Activated naive CD8-positive, alpha-beta T cell treated with anti-CD3 and anti-CD28 coated beads, Interleukin-2, amount 50 U/mL, for 24 hours (primary cell): Measurements from ENCODE around the gene DCBLD2.
"Not testable (repeated sequence)": the region's sequence is repeated elsewhere in the genome, so short reads cannot be mapped to it uniquely, and the experiment has no call there.

ENCODE experiments used
- ATAC-seq: fragments of 150-1000 bp; cut with Tn5 transposase; one replicate; pipeline ENCODE4 v1.10.0; 2021
- DNase-seq: peaks from one replicate; pipeline ENCODE4 v3.0.0; 2021
- H3K27ac Mint-ChIP-seq: one replicate; pipeline ENCODE4 v1.8.0; 2021; ENCODE audit warnings: mild to moderate bottlenecking, mixed read lengths
- H3K27me3 Mint-ChIP-seq: one replicate; pipeline ENCODE4 v1.8.0; 2021; ENCODE audit warnings: mixed read lengths
- H3K36me3 Mint-ChIP-seq: one replicate; pipeline ENCODE4 v1.8.0; 2021; ENCODE audit warnings: low read depth, mixed read lengths
- H3K4me1 Mint-ChIP-seq: one replicate; pipeline ENCODE4 v1.8.0; 2021; ENCODE audit warnings: mixed read lengths
- H3K4me3 Mint-ChIP-seq: one replicate; pipeline ENCODE4 v1.8.0; 2021; ENCODE audit warnings: mild to moderate bottlenecking, moderate library complexity, mixed read lengths
- H3K9me3 Mint-ChIP-seq: one replicate; pipeline ENCODE4 v1.8.0; 2021; ENCODE audit warnings: mixed read lengths

The DCBLD2 gene

GRCh38 chr3:98882614-98883333, 18.7 kb downstream of the DCBLD2 start:
- H3K9me3 Mint-ChIP-seq, DNase-seq, H3K4me3 Mint-ChIP-seq, H3K27ac Mint-ChIP-seq, H3K36me3 Mint-ChIP-seq, H3K27me3 Mint-ChIP-seq, H3K4me1 Mint-ChIP-seq, ATAC-seq: not testable (repeated sequence)

- DNase-seq, result no peak
- no peak overlapping the region for H3K27ac Mint-ChIP-seq
- H3K9me3 Mint-ChIP-seq, result no peaks in the 10 kb centered on the region
- no peaks in the 10 kb centered on the region for H3K27me3 Mint-ChIP-seq
- H3K4me3 Mint-ChIP-seq, result no peak overlapping the region
- H3K36me3 Mint-ChIP-seq, result peaks cover 4% of the 10 kb centered on the region
- no peaks in the 10 kb centered on the region for H3K4me1 Mint-ChIP-seq
- ATAC-seq, result no peak
These were observed 24.4 kb downstream of the DCBLD2 start for GRCh38 chr3:98877132-98877531.

GRCh38 chr3:98875535-98875934, 26.0 kb downstream of the DCBLD2 start:
- H3K36me3 Mint-ChIP-seq, result peaks cover 4% of the 10 kb centered on the region
- no peak for DNase-seq

GRCh38 chr3:98874602-98875249, 26.8 kb downstream of the DCBLD2 start:
- ATAC-seq, result no peak
- no peaks in the 10 kb centered on the region for H3K36me3 Mint-ChIP-seq
- H3K9me3 Mint-ChIP-seq, result no peaks in the 10 kb centered on the region
- H3K4me3 Mint-ChIP-seq, result no peak overlapping the region
- H3K4me1 Mint-ChIP-seq, result no peaks in the 10 kb centered on the region
- no peaks in the 10 kb centered on the region for H3K27me3 Mint-ChIP-seq
- no peak for DNase-seq
- H3K27ac Mint-ChIP-seq, result no peak overlapping the region

More at GRCh38 chr3:98875535-98875934, 26.0 kb downstream of the DCBLD2 start:
- ATAC-seq, result no peak
- Mint-ChIP-seq H3K27ac (no peak overlapping the region), H3K27me3 (no peaks in the 10 kb centered on the region), H3K4me1 (no peaks in the 10 kb centered on the region), H3K9me3 (no peaks in the 10 kb centered on the region), H3K4me3 (no peak overlapping the region)

- Mint-ChIP-seq H3K36me3 (peaks cover 2% of the 10 kb centered on the region), H3K27ac (no peak overlapping the region), H3K4me1 (no peaks in the 10 kb centered on the region), H3K27me3 (no peaks in the 10 kb centered on the region), H3K9me3 (peaks cover 16% of the 10 kb centered on the region), H3K4me3 (no peak overlapping the region)
- ATAC-seq (no peak), DNase-seq (no peak)
These were observed 32.1 kb downstream of the DCBLD2 start for GRCh38 chr3:98869391-98869790.

- not testable (repeated sequence) for H3K27ac Mint-ChIP-seq, H3K27me3 Mint-ChIP-seq, DNase-seq, ATAC-seq, H3K4me1 Mint-ChIP-seq, H3K4me3 Mint-ChIP-seq
- peaks cover 14% of the 10 kb centered on the region for H3K9me3 Mint-ChIP-seq
- H3K36me3 Mint-ChIP-seq, result peaks cover 13% of the 10 kb centered on the region
These were observed 43.5 kb downstream of the DCBLD2 start for GRCh38 chr3:98857971-98858370.

- Mint-ChIP-seq H3K36me3 (peaks cover 13% of the 10 kb centered on the region), H3K9me3 (peaks cover 14% of the 10 kb centered on the region)
- not testable (repeated sequence) for H3K27ac Mint-ChIP-seq, H3K4me3 Mint-ChIP-seq, H3K4me1 Mint-ChIP-seq, H3K27me3 Mint-ChIP-seq, ATAC-seq, DNase-seq
These were observed 44.2 kb downstream of the DCBLD2 start for GRCh38 chr3:98857258-98857657.

GRCh38 chr3:98856724-98857123, 44.8 kb downstream of the DCBLD2 start:
- H3K27me3 Mint-ChIP-seq, result no peaks in the 10 kb centered on the region
- H3K9me3 Mint-ChIP-seq, result peaks cover 14% of the 10 kb centered on the region
- H3K4me1 Mint-ChIP-seq, result no peaks in the 10 kb centered on the region
- DNase-seq (no peak), ATAC-seq (no peak)
- H3K36me3 Mint-ChIP-seq, result peaks cover 13% of the 10 kb centered on the region
- H3K4me3 Mint-ChIP-seq, result no peak overlapping the region
- H3K27ac Mint-ChIP-seq, result no peak overlapping the region

GRCh38 chr3:98855806-98856400, 45.6 kb downstream of the DCBLD2 start:
- DNase-seq (no peak), ATAC-seq (no peak)
- peaks cover 13% of the 10 kb centered on the region for H3K36me3 Mint-ChIP-seq
- H3K4me3 Mint-ChIP-seq, result no peak overlapping the region
- no peaks in the 10 kb centered on the region for H3K4me1 Mint-ChIP-seq
- no peaks in the 10 kb centered on the region for H3K27me3 Mint-ChIP-seq
- peaks cover 14% of the 10 kb centered on the region for H3K9me3 Mint-ChIP-seq
- H3K27ac Mint-ChIP-seq, result no peak overlapping the region

- Mint-ChIP-seq H3K4me1 (no peaks in the 10 kb centered on the region), H3K9me3 (no peaks in the 10 kb centered on the region), H3K27ac (no peak overlapping the region), H3K36me3 (peaks cover 3% of the 10 kb centered on the region), H3K27me3 (no peaks in the 10 kb centered on the region), H3K4me3 (no peak overlapping the region)
- no peak for ATAC-seq
- no peak for DNase-seq
These were observed 53.4 kb downstream of the DCBLD2 start for GRCh38 chr3:98848108-98848507.

GRCh38 chr3:98846101-98846500, 55.4 kb downstream of the DCBLD2 start:
- DNase-seq (no peak), ATAC-seq (no peak)
- no peak overlapping the region for H3K27ac Mint-ChIP-seq
- H3K36me3 Mint-ChIP-seq, result peaks cover 3% of the 10 kb centered on the region
- no peaks in the 10 kb centered on the region for H3K4me1 Mint-ChIP-seq
- H3K9me3 Mint-ChIP-seq, result no peaks in the 10 kb centered on the region
- no peaks in the 10 kb centered on the region for H3K27me3 Mint-ChIP-seq
- H3K4me3 Mint-ChIP-seq, result no peak overlapping the region

- no peaks in the 10 kb centered on the region for H3K4me1 Mint-ChIP-seq
These were observed 58.1 kb downstream of the DCBLD2 start for GRCh38 chr3:98843266-98843959.

GRCh38 chr3:98839846-98840245, 61.6 kb downstream of the DCBLD2 start:
- Mint-ChIP-seq H3K27ac (no peak overlapping the region), H3K27me3 (no peaks in the 10 kb centered on the region), H3K36me3 (peaks cover 2% of the 10 kb centered on the region), H3K9me3 (no peaks in the 10 kb centered on the region), H3K4me1 (no peaks in the 10 kb centered on the region), H3K4me3 (no peak overlapping the region)
- DNase-seq (no peak), ATAC-seq (no peak)

More at GRCh38 chr3:98843266-98843959, 58.1 kb downstream of the DCBLD2 start:
- Mint-ChIP-seq H3K36me3 (peaks cover 3% of the 10 kb centered on the region), H3K27me3 (no peaks in the 10 kb centered on the region), H3K9me3 (no peaks in the 10 kb centered on the region), H3K27ac (no peak overlapping the region), H3K4me3 (no peak overlapping the region)
- DNase-seq (no peak), ATAC-seq (no peak)

- H3K27me3 Mint-ChIP-seq, H3K9me3 Mint-ChIP-seq, H3K27ac Mint-ChIP-seq, ATAC-seq, H3K36me3 Mint-ChIP-seq, H3K4me1 Mint-ChIP-seq, DNase-seq, H3K4me3 Mint-ChIP-seq: not testable (repeated sequence)
These were observed 70.4 kb downstream of the DCBLD2 start for GRCh38 chr3:98831060-98831459.
